Panc1 (cell line): ENCODE measurements around the gene TMEM187. TPM values are rescaled to one million over a fixed set of nuclear protein-coding genes. Genes with fewer than 3 reads are reported as not detected.

Experiments used
- ATAC-seq: fragments of 200-7000 bp; cut with Tn5 transposase; 2 replicates; pipeline ENCODE4 v1.9.1; 2020; ENCODE audit warnings: mild to moderate bottlenecking, moderate library complexity
- BruUV-seq: library from RNA; stranded (reverse); fragments of 400-500 nt; replicated peaks from 2 replicates; lab custom pipeline; 2021; lab: Mats Ljungman, UMichigan
- CTCF ChIA-PET: fragments of 300-600 bp; sonication (Branson Sonifier 250); formaldehyde crosslinking; loops from one replicate; lab custom pipeline; 2022; ENCODE audit warnings: antibody characterized with exemption; lab: Charles Lee
- POLR2A ChIA-PET: fragments of 300-600 bp; sonication (Branson Sonifier 250); formaldehyde crosslinking; loops from one replicate; lab custom pipeline; 2022; ENCODE audit warnings: antibody characterized with exemption; lab: Charles Lee
- DNase-seq: peaks from one replicate; pipeline ENCODE4 v3.0.0-alpha.2; 2010; ENCODE audit warnings: low read depth, low spot score
- H3K27ac ChIP-seq: 2 replicates; pipeline ENCODE4 v1.5.1; 2011; ENCODE audit warnings: mild to moderate bottlenecking, low read length, inconsistent platforms
- H3K27me3 ChIP-seq: fragments of 200-500 bp; sonication (Bioruptor generic); 2 replicates; pipeline ENCODE4 v1.6.0; 2014; ENCODE audit warnings: low read length, inconsistent platforms; ENCODE audit not compliant: control insufficient read depth, insufficient read depth
- H3K36me3 ChIP-seq: fragments of 200-500 bp; sonication (Bioruptor generic); 2 replicates; pipeline ENCODE4 v1.5.1; 2014; ENCODE audit warnings: inconsistent platforms, mild to moderate bottlenecking, low read length, moderate library complexity; ENCODE audit not compliant: control insufficient read depth, insufficient read depth
- H3K4me1 ChIP-seq: 2 replicates; pipeline ENCODE4 v1.5.1; 2011; ENCODE audit warnings: inconsistent platforms, mild to moderate bottlenecking, low read length, moderate library complexity; ENCODE audit not compliant: control insufficient read depth, insufficient read depth
- H3K4me3 ChIP-seq, 2 experiments: 2 replicates each; pipeline ENCODE4 v1.5.1; 2011 to 2012; ENCODE audit warnings: low read depth in 2 of 2, low read length in 2 of 2, mild to moderate bottlenecking in 2 of 2, inconsistent platforms in 1 of 2, moderate library complexity in 1 of 2
- H3K9me3 ChIP-seq: fragments of 200-500 bp; sonication (Bioruptor generic); 2 replicates; pipeline ENCODE4 v1.5.1; 2014; ENCODE audit warnings: low read depth, mild to moderate bottlenecking, inconsistent platforms, low read length, moderate library complexity; ENCODE audit not compliant: control insufficient read depth, insufficient read depth
- POLR2AphosphoS5 ChIP-seq: IDR thresholded peaks from 2 replicates; pipeline ENCODE4 v1.6.1; 2012; ENCODE audit warnings: mild to moderate bottlenecking, low read depth, low read length, moderate library complexity
- SIN3A ChIP-seq: IDR thresholded peaks from 2 replicates; pipeline ENCODE4 v1.6.1; 2012; ENCODE audit warnings: low read depth, mild to moderate bottlenecking, low read length, moderate library complexity, borderline replicate concordance; ENCODE audit not compliant: insufficient read depth
- TCF7L2 ChIP-seq: IDR thresholded peaks from 2 replicates; pipeline ENCODE4 v1.6.1; 2011; ENCODE audit warnings: mild to moderate bottlenecking, low read depth, low read length, inconsistent platforms
- in situ Hi-C: cut with HindIII; loops from 2 replicates; pipeline ENCODE4 v1.10.0; 2016; ENCODE audit warnings: low sequenced_read_pairs, low pct_unique_long_range_greater_than_20kb
- intact Hi-C: fragments of 100-400 bp; cut with micrococcal nuclease; formaldehyde crosslinking; loops from one replicate; pipeline ENCODE4 v1.10.0; 2022; ENCODE audit not compliant: unreplicated experiment
- total RNA-seq: library from RNA; stranded (reverse); gene quantifications from one replicate; pipeline ENCODE4 v1.2.1, GENCODE V29; 2021; ENCODE audit not compliant: unreplicated experiment
- TF ChIP-seq, protein P1 (sequence below), 2 experiments: IDR thresholded peaks; 2 replicates each; pipeline ENCODE4 v1.6.1; 2011 to 2012; ENCODE audit warnings: low read depth in 2 of 2, control low read depth in 1 of 2, low read length in 1 of 2, mild to moderate bottlenecking in 1 of 2, moderate library complexity in 1 of 2; ENCODE audit not compliant: insufficient read depth in 1 of 2
- TF ChIP-seq, protein P2 (sequence below): fragments of 450-650 bp; IDR thresholded peaks from 2 replicates; pipeline ENCODE4 v1.5.1; 2017; ENCODE audit warnings: mild to moderate bottlenecking

Gene TMEM187
- total RNA-seq, 1 experiment from 2014 or later, result 15.7 TPM

DNA sequence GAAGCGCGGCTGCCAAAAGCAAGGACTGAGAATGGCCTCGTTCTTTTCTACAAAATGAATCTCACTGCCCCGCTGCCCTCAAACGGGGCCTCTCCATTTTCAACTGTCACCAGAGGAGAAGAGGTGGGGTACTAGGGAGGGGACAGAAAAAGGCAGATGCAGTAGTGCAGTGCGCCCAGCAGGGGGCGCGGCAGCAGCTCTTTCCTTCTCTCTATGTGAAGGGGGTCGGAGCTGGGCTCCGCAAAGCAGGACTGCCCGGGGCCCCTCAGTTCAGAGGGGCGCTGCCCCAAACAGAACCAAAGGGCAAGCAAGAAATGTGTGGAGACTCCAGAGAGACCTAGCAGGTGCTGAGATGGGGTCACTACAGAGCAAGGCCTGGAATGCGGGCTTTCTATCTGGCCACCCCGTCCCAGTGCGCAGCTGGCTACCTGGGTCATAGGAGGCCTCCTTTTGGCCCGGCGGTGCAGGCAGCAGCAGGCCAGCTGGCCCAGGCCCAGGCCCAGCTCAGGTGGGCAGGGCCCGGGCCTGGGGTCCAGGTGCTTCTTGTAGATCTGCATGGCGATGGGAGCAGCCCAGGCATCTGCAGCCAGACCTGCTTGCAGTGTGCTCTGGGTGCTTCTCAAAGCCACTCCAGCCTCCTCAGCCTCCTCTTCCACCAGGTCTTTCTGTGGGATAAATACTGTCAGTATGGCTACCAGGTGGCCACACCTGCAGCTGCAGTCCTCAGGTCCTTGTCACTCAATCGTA lies 41.2 kb downstream of the TMEM187 start:
- Histone ChIP-seq H3K36me3 (no peaks in the 10 kb centered on the region; the same call in 1 of the 2 replicates), H3K4me3 (no peak overlapping the region), H3K4me1 (peaks cover 26% of the 10 kb centered on the region), H3K27me3 (no peaks in the 10 kb centered on the region), H3K27ac (peak overlapping the region; percentile 39; the same call in 1 of the 2 replicates), H3K9me3 (no peaks in the 10 kb centered on the region)
- ChIA-PET POLR2A (no interaction called here), CTCF (interaction anchor here (0.6 to 1.6 kb wide), 3 partner anchors 8 to 123 kb away, joined by 3 to 6 read pairs (median 3); no protein-coding TSS in a partner anchor)
- ATAC-seq, result peak; percentile 66
- in situ Hi-C loops (no loop called here), intact Hi-C loops (no loop called here)
- DNase-seq, result peak; percentile 24
- TF ChIP-seq, protein P1, sequence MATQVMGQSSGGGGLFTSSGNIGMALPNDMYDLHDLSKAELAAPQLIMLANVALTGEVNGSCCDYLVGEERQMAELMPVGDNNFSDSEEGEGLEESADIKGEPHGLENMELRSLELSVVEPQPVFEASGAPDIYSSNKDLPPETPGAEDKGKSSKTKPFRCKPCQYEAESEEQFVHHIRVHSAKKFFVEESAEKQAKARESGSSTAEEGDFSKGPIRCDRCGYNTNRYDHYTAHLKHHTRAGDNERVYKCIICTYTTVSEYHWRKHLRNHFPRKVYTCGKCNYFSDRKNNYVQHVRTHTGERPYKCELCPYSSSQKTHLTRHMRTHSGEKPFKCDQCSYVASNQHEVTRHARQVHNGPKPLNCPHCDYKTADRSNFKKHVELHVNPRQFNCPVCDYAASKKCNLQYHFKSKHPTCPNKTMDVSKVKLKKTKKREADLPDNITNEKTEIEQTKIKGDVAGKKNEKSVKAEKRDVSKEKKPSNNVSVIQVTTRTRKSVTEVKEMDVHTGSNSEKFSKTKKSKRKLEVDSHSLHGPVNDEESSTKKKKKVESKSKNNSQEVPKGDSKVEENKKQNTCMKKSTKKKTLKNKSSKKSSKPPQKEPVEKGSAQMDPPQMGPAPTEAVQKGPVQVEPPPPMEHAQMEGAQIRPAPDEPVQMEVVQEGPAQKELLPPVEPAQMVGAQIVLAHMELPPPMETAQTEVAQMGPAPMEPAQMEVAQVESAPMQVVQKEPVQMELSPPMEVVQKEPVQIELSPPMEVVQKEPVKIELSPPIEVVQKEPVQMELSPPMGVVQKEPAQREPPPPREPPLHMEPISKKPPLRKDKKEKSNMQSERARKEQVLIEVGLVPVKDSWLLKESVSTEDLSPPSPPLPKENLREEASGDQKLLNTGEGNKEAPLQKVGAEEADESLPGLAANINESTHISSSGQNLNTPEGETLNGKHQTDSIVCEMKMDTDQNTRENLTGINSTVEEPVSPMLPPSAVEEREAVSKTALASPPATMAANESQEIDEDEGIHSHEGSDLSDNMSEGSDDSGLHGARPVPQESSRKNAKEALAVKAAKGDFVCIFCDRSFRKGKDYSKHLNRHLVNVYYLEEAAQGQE (IDR thresholded peaks at IDR 0.05; ENCODE audit: insufficient read depth in 1 of 2, low read depth in 2 of 2, low read length in 1 of 2), result no peak
- TF ChIP-seq TCF7L2 (no peak), SIN3A (no peak), POLR2AphosphoS5 (no peak)
- TF ChIP-seq, protein P2, sequence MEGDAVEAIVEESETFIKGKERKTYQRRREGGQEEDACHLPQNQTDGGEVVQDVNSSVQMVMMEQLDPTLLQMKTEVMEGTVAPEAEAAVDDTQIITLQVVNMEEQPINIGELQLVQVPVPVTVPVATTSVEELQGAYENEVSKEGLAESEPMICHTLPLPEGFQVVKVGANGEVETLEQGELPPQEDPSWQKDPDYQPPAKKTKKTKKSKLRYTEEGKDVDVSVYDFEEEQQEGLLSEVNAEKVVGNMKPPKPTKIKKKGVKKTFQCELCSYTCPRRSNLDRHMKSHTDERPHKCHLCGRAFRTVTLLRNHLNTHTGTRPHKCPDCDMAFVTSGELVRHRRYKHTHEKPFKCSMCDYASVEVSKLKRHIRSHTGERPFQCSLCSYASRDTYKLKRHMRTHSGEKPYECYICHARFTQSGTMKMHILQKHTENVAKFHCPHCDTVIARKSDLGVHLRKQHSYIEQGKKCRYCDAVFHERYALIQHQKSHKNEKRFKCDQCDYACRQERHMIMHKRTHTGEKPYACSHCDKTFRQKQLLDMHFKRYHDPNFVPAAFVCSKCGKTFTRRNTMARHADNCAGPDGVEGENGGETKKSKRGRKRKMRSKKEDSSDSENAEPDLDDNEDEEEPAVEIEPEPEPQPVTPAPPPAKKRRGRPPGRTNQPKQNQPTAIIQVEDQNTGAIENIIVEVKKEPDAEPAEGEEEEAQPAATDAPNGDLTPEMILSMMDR, result no peak
- no TSS peak for BruUV-seq

DNA sequence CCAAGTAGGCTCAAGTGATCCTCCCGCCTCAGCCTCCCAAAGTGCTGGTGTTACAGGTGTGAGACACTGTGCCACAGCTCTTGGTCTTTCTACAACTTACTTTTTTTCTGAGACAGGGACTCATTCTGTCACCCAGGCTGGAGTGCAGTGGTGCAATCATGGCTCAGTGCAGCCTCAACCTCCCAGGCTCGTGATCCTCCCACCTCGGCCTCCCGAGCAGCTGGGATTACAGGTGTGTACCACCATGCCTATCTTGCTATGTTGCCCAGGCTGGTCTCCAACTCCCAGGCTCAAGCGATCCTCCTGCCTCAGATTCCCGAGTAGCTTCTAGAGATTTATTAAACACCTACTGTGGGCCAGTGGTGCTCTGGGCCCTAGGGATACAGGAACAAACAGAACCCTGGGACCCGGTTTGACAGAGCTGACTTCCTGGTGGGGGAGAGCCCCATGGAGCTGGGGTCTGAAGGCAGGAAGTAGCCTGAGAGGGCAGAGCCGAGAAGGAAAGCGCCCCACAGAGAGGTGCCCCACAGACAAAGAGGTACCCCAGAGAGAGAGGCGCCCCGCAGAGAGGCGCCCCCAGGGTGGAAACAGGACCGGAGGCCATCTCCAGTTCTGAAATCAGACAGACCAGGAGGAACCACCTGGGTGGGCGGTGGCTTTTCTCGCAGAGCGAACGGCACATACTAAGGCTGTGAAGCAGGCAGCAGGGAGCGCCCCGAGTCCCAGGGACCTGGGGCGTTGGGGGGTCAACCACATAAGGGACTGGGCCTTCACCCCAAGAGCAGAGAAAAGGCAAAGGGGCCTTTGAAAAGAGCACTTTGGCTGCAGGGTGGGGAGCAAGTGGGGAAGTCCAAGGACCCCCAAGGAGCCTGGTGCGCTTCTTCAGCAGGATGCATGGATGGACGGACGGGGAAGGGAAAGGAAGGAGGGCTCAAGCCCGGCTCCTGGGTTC lies 42.2 kb downstream of the TMEM187 start:
- H3K4me3 ChIP-seq, result no peak overlapping the region
- CTCF ChIA-PET, result interaction anchor here (1.6 kb wide), 1 partner anchor 12 kb away, joined by 6 read pairs; no protein-coding TSS in a partner anchor
- H3K36me3 ChIP-seq, result no peaks in the 10 kb centered on the region; the same call in 1 of the 2 replicates
- no peak for ATAC-seq
- TF ChIP-seq, protein P1 (IDR thresholded peaks at IDR 0.05; ENCODE audit: insufficient read depth in 1 of 2, low read depth in 2 of 2, low read length in 1 of 2), result no peak
- TF ChIP-seq POLR2AphosphoS5 (no peak), SIN3A (no peak), TCF7L2 (no peak)
- TF ChIP-seq, protein P2, result no peak
- no peaks in the 10 kb centered on the region for H3K9me3 ChIP-seq
- no peak for DNase-seq
- POLR2A ChIA-PET, result no interaction called here
- no peaks in the 10 kb centered on the region for H3K27me3 ChIP-seq
- H3K27ac ChIP-seq, result no peak overlapping the region; the same call in 1 of the 2 replicates
- in situ Hi-C loops (no loop called here), intact Hi-C loops (no loop called here)
- H3K4me1 ChIP-seq, result peaks cover 26% of the 10 kb centered on the region
- no TSS peak for BruUV-seq
